ENCODE results near the gene ZNF471. TPM values are rescaled to one million over a fixed set of nuclear protein-coding genes. Genes with fewer than 3 reads are reported as not detected.

Gene ZNF471
- total and polyA plus RNA-seq, 2 experiments from 2014 or later, result 0.63 to 1.1 TPM

- TF ChIP-seq ETS1 (IDR thresholded peaks at IDR 0.05), result no peak
- no peak for TF ChIP-seq ZNF331 (CRISPR knock-in tag; IDR thresholded peaks at IDR 0.05; ENCODE audit: low read depth)
Observed at GRCh38 chr19:56572589-56572988, 64.9 kb downstream of the ZNF471 start (continued).

DNA sequence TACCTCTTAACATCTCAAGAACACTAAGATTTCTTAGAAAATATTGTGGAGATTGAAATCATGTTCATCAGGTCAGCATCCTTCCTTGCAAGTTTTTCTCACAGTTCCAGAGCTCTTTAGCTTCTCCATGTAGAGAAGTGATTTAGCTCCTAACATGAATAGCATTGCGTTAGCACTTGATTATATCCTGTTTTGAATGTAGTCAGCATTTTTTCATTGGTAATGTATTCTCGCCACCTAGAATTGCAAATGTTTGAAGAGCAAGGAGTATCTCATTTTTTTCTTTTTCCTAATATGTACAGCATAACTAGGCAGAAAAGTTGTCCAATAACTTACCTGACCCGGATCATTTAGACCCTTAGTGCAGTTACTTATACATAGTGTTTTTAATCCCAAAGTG is 66.3 kb downstream of the ZNF471 start:
- no peaks in the 10 kb centered on the region for H3K27me3 Mint-ChIP-seq (ENCODE audit: insufficient read depth, low read depth, poor library complexity)
- peaks cover 91% of the 10 kb centered on the region for H3K36me3 ChIP-seq (ENCODE audit: insufficient read depth)

DNA sequence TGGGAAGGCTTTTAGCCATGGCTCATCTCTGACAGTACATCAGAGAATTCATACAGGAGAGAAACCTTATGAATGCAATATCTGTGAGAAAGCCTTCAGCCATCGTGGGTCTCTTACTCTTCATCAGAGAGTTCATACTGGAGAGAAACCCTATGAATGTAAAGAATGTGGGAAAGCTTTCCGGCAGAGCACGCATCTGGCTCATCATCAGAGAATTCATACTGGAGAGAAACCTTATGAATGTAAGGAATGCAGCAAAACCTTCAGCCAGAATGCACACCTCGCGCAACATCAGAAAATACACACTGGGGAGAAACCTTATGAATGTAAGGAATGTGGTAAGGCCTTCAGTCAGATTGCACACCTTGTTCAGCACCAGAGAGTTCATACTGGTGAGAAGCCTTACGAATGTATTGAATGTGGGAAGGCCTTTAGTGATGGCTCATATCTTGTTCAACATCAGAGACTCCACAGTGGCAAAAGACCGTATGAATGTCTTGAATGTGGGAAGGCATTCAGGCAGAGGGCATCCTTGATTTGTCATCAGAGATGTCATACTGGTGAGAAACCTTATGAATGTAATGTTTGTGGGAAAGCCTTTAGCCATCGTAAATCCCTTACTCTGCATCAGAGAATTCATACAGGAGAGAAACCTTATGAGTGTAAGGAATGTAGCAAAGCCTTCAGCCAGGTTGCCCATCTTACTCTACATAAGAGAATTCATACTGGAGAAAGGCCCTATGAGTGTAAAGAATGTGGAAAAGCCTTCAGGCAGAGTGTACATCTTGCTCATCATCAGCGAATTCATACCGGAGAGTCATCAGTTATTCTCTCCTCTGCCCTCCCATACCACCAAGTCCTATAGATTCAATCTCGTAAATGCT is 70.3 kb downstream of the ZNF471 start:
- Mint-ChIP-seq H3K27me3 (ENCODE audit: insufficient read depth, low read depth, poor library complexity) (no peaks in the 10 kb centered on the region), H3K4me3 (no peak overlapping the region), H3K36me3 (ENCODE audit: low read depth) (peaks cover 89% of the 10 kb centered on the region), H3K4me1 (no peaks in the 10 kb centered on the region), H3K9me3 (peaks cover 98% of the 10 kb centered on the region), H3K27ac (no peak overlapping the region)
- Histone ChIP-seq H3K36me3 (ENCODE audit: insufficient read depth) (peaks cover 73% of the 10 kb centered on the region), H4K20me1 (replicated peaks; ENCODE audit: insufficient read depth) (no peaks in the 10 kb centered on the region), H3K79me2 (replicated peaks; ENCODE audit: insufficient read depth) (no peaks in the 10 kb centered on the region), H3K4me3 (no peak overlapping the region), H3F3A (replicated peaks; ENCODE audit: low read depth) (no peaks in the 10 kb centered on the region), H3K27ac (ENCODE audit: low read depth) (no peak overlapping the region), H3K9me2 (ENCODE audit: insufficient read depth) (no peaks in the 10 kb centered on the region), H3K27me3 (ENCODE audit: insufficient read depth) (no peaks in the 10 kb centered on the region), H2AFZ (no peak overlapping the region), H3K4me2 (no peak overlapping the region), H3K4me1 (ENCODE audit: insufficient read depth) (no peaks in the 10 kb centered on the region)
- no peak for ATAC-seq
- no peak for DNase-seq (ENCODE audit: low spot score)
- no peak for TF ChIP-seq EZH2 (IDR thresholded peaks at IDR 0.05; ENCODE audit: low read depth, unreplicated experiment)
- TF ChIP-seq, protein P1, sequence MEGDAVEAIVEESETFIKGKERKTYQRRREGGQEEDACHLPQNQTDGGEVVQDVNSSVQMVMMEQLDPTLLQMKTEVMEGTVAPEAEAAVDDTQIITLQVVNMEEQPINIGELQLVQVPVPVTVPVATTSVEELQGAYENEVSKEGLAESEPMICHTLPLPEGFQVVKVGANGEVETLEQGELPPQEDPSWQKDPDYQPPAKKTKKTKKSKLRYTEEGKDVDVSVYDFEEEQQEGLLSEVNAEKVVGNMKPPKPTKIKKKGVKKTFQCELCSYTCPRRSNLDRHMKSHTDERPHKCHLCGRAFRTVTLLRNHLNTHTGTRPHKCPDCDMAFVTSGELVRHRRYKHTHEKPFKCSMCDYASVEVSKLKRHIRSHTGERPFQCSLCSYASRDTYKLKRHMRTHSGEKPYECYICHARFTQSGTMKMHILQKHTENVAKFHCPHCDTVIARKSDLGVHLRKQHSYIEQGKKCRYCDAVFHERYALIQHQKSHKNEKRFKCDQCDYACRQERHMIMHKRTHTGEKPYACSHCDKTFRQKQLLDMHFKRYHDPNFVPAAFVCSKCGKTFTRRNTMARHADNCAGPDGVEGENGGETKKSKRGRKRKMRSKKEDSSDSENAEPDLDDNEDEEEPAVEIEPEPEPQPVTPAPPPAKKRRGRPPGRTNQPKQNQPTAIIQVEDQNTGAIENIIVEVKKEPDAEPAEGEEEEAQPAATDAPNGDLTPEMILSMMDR (conservative IDR thresholded peaks at IDR 0.05; ENCODE audit: low read depth in 2 of 2), result no peak
- no peak for TF ChIP-seq EZH2phosphoT487 (IDR thresholded peaks at IDR 0.05; ENCODE audit: unreplicated experiment)
- no peak for TF ChIP-seq NANOG (IDR thresholded peaks at IDR 0.05; ENCODE audit: borderline replicate concordance)
- TF ChIP-seq POLR2AphosphoS5 (IDR thresholded peaks at IDR 0.05; ENCODE audit: low read depth), result no peak
- no peak for TF ChIP-seq ZNF331 (CRISPR knock-in tag; IDR thresholded peaks at IDR 0.05; ENCODE audit: low read depth)
- TF ChIP-seq, protein P2, sequence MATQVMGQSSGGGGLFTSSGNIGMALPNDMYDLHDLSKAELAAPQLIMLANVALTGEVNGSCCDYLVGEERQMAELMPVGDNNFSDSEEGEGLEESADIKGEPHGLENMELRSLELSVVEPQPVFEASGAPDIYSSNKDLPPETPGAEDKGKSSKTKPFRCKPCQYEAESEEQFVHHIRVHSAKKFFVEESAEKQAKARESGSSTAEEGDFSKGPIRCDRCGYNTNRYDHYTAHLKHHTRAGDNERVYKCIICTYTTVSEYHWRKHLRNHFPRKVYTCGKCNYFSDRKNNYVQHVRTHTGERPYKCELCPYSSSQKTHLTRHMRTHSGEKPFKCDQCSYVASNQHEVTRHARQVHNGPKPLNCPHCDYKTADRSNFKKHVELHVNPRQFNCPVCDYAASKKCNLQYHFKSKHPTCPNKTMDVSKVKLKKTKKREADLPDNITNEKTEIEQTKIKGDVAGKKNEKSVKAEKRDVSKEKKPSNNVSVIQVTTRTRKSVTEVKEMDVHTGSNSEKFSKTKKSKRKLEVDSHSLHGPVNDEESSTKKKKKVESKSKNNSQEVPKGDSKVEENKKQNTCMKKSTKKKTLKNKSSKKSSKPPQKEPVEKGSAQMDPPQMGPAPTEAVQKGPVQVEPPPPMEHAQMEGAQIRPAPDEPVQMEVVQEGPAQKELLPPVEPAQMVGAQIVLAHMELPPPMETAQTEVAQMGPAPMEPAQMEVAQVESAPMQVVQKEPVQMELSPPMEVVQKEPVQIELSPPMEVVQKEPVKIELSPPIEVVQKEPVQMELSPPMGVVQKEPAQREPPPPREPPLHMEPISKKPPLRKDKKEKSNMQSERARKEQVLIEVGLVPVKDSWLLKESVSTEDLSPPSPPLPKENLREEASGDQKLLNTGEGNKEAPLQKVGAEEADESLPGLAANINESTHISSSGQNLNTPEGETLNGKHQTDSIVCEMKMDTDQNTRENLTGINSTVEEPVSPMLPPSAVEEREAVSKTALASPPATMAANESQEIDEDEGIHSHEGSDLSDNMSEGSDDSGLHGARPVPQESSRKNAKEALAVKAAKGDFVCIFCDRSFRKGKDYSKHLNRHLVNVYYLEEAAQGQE (IDR thresholded peaks at IDR 0.05; ENCODE audit: unreplicated experiment), result no peak
- TF ChIP-seq ETS1 (IDR thresholded peaks at IDR 0.05), result no peak
- TF ChIP-seq ZNF114 (CRISPR knock-in tag; IDR thresholded peaks at IDR 0.05), result no peak

More for the DNA sequence above, 66.3 kb downstream of the ZNF471 start:
- DNase-seq (ENCODE audit: low spot score) (no peak), ATAC-seq (no peak)
- Histone ChIP-seq H3K4me2 (no peak overlapping the region), H3K4me1 (ENCODE audit: insufficient read depth) (no peaks in the 10 kb centered on the region), H3F3A (replicated peaks; ENCODE audit: low read depth) (no peaks in the 10 kb centered on the region), H3K27ac (ENCODE audit: low read depth) (no peak overlapping the region), H2AFZ (no peak overlapping the region), H3K9me2 (ENCODE audit: insufficient read depth) (peaks cover 6% of the 10 kb centered on the region; the same call in 1 of the 2 replicates), H3K4me3 (no peak overlapping the region; the same call in 1 of the 2 replicates), H3K27me3 (ENCODE audit: insufficient read depth) (no peaks in the 10 kb centered on the region), H3K79me2 (replicated peaks; ENCODE audit: insufficient read depth) (peaks cover 4% of the 10 kb centered on the region; the same call in 1 of the 2 replicates), H4K20me1 (replicated peaks; ENCODE audit: insufficient read depth) (no peaks in the 10 kb centered on the region)
- no peaks in the 10 kb centered on the region for H3K4me1 Mint-ChIP-seq
- no peak overlapping the region for H3K27ac Mint-ChIP-seq
- TF ChIP-seq NANOG (IDR thresholded peaks at IDR 0.05; ENCODE audit: borderline replicate concordance) (no peak), STAT1 (IDR thresholded peaks at IDR 0.05; ENCODE audit: unreplicated experiment) (no peak)
- H3K9me3 Mint-ChIP-seq, result peaks cover 95% of the 10 kb centered on the region
- peaks cover 99% of the 10 kb centered on the region for H3K36me3 Mint-ChIP-seq (ENCODE audit: low read depth)
- H3K4me3 Mint-ChIP-seq, result no peak overlapping the region

Measured in GM23338 (cell line).